ENCODE results near the gene GPBP1.
"Not testable (repeated sequence)": the region's sequence is repeated elsewhere in the genome, so short reads cannot be mapped to it uniquely, and the experiment has no call there.

GPBP1 gene

GRCh38 chr5:57285084-57285483 lies 111.2 kb downstream of the GPBP1 start:
- DNase-seq (ENCODE audit: low spot score) = not testable (repeated sequence)

- DNase-seq (ENCODE audit: low spot score) = no peak
Measured at GRCh38 chr5:57291894-57292293, 118.0 kb downstream of the GPBP1 start.

- no peak for DNase-seq (ENCODE audit: low spot score)
Measured at GRCh38 chr5:57292336-57292735, 118.5 kb downstream of the GPBP1 start.

DNA sequence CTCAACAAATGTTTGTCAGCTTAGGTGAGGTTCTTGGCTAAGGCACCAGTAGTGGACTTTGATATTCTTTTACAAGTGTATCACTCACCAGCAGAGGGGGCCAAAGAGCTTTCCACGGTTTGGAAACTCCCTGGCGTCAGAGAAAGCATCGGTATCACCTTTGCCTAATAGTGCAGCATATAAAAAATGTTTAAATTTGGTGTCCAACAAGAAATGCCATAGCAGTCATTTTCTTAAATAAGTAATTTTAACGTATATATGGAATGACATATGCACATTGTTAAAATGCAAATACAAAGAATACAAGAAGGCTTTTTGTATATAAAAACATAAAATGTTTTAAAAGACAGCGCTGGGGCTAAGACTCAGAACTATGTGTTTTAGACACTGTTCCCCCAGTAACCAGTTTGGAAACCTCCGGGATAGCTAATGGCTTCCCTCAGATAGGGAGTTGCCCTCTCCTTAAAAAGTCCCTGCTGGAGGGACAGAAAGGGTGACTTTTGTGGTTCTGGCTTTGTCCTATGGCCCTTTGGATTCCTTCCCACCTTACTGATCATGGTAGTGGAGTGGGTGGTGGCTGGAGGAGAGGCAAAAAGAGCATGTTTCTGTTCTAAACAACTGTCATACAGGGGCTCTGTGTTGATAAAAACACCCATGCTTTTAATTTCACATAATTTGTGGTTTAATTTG lies 124.6 kb downstream of the GPBP1 start:
- DNase-seq (ENCODE audit: low spot score) = peak; percentile 73

DNA sequence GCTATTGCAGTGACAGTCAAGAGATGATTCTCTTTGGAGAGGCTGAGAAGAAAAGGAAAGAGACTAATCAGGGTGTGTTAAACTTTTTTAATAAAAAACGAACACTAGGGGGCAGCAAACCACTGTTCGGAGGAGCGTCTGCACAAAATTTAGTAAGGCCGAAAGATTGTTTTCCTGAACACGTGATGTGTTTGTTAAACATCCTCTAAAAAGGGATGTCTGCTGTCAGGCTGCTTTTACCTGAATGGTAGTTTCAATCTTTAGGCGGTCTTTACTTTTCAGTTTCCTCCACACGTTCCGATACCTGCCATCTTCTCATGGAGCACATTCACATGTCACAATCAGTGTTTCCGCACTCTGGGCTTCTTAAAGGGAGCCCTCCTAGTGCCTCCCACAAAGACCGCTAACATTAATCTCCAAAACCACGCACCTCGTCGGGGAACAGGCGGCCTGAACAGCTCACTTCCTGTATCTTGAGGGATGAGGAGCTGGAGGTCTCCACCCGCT lies 125.2 kb downstream of the GPBP1 start:
- DNase-seq (ENCODE audit: low spot score) = peak; percentile 70

DNA sequence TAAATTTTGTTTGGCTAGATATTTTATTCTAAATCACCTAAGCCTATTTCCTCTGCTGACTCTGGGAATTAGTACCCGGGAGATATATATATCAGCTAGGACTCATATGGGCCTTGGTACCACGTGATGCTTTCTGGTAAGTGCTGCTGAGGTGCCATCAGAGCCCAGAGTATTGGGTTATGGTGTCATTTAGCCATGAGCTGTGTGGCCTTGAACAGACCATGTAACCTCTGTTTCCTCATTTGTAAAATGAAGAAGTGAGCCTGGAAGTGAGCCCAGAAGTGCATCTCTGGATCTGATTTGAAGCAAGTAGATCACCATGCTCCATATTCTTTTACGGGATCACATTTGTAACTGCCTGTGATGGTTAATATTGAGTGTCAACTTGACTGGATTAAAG lies 126.1 kb downstream of the GPBP1 start:
- no peak for DNase-seq (ENCODE audit: low spot score)

GRCh38 chr5:57302164-57302563 lies 128.3 kb downstream of the GPBP1 start:
- DNase-seq (ENCODE audit: low spot score) = no peak

GRCh38 chr5:57302643-57303042 lies 128.8 kb downstream of the GPBP1 start:
- DNase-seq (ENCODE audit: low spot score) = no peak

DNA sequence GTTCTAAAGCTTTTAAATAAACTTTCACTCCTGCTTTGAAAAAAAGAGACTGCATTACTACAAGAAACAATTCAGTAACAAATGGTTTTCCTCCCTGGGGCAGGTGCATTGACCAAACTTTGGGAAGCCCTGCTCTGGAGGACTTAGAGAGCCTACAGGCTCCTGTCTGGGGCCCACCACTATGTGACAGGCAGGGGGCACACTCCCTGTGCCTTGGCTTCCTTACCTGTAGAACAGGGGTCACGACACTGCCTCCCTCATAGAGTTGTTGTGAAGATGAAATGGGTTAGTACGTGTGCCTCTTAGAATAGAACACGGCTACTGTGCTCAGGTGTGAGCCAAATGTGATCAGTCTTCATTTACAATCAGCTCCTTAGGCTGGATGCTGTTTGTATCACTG lies 130.1 kb downstream of the GPBP1 start:
- no peak for DNase-seq (ENCODE audit: low spot score)

- no peak for DNase-seq (ENCODE audit: low spot score)
Measured at GRCh38 chr5:57304931-57305330, 131.1 kb downstream of the GPBP1 start.

DNA sequence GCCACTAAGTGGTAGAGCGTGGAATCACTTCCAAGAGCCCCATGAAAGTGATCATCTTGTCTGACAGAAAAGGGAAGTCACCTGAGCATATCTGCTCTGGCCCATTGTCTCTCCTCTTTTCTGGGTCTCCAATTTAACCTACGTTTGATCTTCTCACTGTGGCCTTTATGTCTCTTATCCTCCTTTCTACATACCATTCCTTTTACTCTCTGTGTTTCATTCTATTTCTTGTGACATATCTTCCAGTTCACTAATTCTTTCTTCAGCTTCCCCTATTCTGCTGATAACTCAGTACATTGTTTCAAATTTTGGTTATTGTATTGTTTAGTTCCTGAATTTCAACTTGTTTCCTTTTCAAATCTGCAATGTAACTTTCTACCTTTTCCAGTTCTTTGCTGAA lies 132.5 kb downstream of the GPBP1 start:
- no peak for DNase-seq (ENCODE audit: low spot score)

DNA sequence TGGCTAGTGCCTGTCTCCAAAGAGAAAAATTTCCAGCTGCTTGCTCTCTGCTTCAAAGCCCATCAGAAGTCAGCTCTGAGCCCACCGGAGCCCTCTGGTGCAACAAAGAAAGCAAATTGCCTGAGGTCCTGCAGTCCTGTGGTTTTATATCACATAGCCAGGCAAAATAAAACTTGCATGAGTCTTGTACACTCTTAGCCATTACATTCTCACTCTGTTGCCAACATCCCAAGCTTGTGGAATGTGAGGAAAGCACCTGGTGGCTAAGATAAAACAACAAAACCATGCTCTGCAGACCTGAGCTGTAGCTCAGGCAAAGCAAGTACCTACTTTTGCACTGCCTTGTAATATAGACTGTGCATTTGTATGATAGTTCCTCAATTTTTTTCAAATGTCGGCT lies 133.7 kb downstream of the GPBP1 start:
- no peak for DNase-seq (ENCODE audit: low spot score)

GRCh38 chr5:57309022-57309421 lies 135.2 kb downstream of the GPBP1 start:
- not testable (repeated sequence) for DNase-seq (ENCODE audit: low spot score)

- DNase-seq (ENCODE audit: low spot score) = peak; percentile 46
Measured at GRCh38 chr5:57311251-57311650, 137.4 kb downstream of the GPBP1 start.

GRCh38 chr5:57311921-57312735 lies 138.3 kb downstream of the GPBP1 start:
- no peak for DNase-seq (ENCODE audit: low spot score)

DNA sequence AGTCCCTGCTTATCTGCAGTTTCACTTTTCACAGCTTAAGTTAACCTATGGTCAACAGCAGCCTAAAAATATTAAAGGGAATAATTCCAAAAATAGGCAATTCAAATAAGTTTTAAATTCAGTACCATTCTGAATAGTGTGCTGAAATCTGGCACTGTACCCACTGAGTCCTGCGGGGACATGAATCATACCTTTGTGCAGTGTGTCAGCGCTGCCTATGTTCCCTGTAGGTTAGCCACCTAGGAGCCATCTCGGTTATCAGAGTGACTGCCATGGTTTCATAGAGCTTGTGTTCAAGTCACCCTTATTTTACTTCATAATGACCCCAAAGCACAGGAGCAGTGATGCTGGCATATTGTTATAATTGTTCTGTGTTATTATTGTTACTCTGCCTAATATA lies 139.9 kb downstream of the GPBP1 start:
- DNase-seq (ENCODE audit: low spot score) = no peak

Measured in GM03348 (cell line).